ENCODE data around the gene NDUFV3. TPM values are rescaled to one million over a fixed set of nuclear protein-coding genes. Genes with fewer than 3 reads are reported as not detected.
"Not testable (repeated sequence)": the region's sequence is repeated elsewhere in the genome, so short reads cannot be mapped to it uniquely, and the experiment has no call there.

Gene NDUFV3
- total RNA-seq = 57.1 TPM

- peak; percentile 100 for DNase-seq
Measured at GRCh38 chr21:42892931-42893755, at the start of gene NDUFV3. Gene NDUFV3, plus strand, starts transcription at chr21:42893309. Its CDS starts 25 bp downstream, at chr21:42893334.

- DNase-seq = no peak
Measured at GRCh38 chr21:42844411-42845113, 48.5 kb upstream of the NDUFV3 start.

DNA sequence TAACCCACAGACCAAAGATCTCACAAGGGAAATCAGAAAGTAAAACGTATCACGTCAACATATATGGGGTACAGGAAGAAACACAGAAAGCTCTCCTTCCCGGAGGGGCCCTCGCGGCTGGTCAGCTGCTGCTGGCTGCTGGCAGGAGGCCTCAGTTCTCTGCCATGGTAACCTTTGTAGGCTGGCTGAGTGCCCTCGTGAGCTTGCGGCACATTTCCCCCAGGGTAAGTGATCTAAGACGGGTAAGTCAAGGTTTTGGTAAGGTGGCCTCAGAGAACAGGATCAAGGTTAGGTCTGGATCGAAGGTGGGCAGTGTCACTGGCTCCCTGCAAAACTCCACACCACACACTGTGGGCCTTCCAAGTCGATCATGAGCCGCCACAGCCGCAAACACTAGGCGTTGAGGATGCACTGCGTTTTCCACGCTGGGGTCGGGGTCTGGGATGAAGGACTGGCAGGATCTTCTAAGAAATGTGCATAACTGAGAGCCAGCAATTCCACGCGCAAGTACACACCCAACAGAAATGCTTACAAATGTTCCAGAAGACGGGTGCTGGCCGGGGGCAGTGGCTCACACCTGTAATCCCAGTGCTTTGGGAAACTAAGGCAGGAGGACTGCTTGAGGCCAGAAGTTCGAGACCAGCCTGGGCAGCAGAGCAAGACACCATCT is 47.7 kb upstream of the NDUFV3 start:
- DNase-seq = no peak

DNA sequence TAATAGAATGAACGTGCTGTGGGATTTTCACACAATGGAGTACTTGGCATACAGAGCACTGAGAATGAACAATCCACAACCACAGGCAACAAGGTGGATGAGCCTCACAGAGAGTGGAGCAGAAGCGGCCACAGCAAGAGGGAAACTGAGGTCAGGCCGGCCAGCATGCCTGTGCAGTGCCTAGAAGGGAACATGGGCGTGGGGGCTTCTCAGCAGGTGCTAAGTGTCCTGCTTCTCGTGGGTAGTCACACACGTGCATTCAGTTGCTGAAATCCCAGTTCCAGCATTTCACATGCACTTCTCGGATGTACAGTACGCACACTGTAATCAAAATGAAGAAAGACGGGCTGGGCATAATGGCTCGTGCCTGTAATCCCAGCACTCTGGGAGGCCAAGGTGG is 46.9 kb upstream of the NDUFV3 start:
- DNase-seq = no peak

- no peak for DNase-seq
Measured at GRCh38 chr21:42847051-42847707, 45.9 kb upstream of the NDUFV3 start.

DNA sequence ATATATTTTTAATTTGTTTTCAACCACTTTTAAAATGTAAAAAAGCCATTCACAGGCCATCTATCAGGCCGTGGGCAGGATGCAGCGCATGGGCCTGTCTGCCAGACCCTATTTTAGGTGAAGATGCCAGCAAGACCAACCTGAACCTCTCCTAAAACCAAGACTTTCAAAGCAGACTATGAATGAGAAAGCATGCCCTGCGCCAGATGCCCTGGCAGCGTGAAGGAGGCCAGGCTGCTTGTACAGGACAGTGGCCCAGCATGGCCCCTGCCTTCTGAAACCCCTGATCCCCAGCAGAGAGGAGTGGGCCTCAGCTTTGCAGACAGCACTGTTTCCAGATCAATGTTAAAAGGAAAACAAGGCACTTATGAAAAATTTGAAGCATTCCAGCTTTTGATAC is 45.4 kb upstream of the NDUFV3 start:
- no peak for DNase-seq

DNA sequence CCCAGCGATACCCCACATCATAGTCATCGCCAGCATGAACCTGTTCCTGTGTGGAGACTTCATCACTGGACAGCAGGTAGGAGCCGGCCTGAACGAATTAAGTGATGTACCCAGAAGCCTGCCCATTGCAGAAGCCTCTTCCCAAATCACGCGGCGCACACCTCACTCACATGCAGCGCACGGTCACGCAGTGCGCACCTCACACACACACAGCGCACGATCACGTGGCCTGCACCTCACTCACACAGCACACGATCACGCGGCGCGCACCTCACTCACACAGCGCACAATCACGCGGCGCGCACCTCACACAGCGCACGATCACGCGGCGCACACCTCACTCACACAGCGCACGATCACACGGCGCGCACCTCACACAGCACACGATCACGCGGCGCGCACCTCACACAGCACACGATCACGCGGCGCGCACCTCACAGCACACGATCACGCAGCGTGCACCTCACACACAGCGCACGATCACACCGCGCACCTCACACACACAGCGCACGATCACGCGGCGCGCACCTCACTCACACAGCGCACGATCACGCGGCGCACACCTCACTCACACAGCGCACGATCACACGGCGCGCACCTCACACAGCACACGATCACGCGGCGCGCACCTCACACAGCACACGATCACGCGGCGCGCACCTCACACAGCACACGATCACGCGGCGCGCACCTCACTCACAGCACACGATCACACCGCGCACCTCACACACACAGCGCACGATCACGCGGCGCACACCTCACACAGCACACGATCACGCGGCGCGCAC is 44.8 kb upstream of the NDUFV3 start:
- not testable (repeated sequence) for DNase-seq

- DNase-seq = no peak
Measured at GRCh38 chr21:42848932-42849758, 44.0 kb upstream of the NDUFV3 start.

- DNase-seq = no peak
Measured at GRCh38 chr21:42849759-42850412, 43.2 kb upstream of the NDUFV3 start.

DNA sequence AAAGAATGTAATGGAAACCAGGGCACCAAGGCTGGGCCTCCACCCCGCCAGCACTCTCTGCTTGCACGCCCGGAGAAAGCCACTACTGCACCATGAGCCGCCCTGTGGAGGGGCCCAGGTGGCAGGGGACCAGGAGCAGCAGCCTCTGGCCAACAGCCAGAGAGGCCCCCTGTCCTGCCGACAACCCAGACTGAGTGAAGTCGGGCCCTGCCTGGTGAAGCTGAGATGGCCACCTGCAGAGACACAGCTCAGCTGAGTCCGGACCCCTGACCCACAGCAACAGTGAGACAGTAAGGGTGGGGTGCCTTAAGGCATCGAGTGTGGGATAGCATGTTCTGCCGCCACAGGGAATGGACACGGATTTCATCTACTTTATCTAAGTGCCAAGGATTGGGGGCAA is 42.6 kb upstream of the NDUFV3 start:
- no peak for DNase-seq

GRCh38 chr21:42850866-42851391 is 42.2 kb upstream of the NDUFV3 start:
- no peak for DNase-seq

DNA sequence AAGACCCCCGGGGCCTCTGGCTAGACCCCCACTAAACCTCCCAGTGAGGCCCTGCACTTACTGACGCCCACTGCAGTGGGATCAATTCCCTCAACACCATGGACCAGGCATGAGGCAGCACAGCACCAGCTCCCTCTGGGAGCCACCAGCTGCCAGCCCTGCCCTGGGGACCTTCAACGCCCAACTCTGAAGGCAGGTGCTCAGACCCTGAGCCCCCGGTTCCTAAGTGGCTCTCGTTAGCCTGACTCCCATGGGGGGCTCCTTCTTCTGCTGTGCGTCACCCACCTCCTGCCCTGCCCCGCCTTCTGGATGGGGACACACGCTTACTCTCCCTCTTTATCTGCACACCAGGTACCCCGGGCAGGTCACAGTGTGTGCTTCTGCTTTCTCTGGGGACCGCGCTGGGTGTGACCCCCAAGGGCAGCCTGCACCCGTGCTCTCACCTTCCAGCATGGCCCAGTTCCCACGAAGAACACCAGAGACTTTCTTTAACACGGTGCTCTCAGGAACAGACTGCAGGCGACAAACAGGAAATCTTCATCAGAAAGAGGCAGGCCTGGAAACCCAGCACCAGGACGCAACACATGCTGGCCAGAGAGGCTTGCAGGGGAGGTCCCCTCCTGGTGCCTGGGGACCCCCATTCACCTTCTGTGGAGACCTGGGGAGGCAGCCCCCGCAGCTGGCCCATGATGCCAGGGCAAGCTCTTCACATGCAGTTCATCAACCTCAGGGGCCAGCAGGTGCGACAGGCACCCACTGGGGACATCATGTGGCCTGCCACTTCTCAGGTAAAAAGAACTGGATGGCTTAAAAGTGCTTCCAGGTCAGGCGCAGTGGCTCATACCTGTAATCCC is 41.1 kb upstream of the NDUFV3 start:
- DNase-seq = no peak

GRCh38 chr21:42852925-42853570 is 40.1 kb upstream of the NDUFV3 start:
- DNase-seq = no peak

DNA sequence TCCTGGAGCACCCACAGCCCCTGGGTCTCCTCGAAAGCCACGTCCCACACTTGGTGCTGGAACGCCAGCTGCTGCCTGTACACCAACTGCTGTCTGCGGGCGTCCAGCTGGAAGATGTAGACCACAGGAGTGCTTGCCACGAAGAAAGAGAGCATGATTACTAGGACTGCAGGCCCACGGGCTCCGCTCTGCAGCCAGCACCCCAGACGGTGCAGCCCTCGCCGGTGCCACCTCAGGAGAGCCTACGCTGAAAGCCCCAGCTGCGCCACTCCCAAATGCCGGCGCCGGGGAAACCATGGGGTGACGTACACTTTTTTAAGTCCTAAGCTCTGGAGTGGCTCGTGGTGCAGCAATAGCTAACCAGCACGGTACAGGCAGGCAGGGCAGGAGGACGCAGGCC is 39.5 kb upstream of the NDUFV3 start:
- DNase-seq = no peak

DNA sequence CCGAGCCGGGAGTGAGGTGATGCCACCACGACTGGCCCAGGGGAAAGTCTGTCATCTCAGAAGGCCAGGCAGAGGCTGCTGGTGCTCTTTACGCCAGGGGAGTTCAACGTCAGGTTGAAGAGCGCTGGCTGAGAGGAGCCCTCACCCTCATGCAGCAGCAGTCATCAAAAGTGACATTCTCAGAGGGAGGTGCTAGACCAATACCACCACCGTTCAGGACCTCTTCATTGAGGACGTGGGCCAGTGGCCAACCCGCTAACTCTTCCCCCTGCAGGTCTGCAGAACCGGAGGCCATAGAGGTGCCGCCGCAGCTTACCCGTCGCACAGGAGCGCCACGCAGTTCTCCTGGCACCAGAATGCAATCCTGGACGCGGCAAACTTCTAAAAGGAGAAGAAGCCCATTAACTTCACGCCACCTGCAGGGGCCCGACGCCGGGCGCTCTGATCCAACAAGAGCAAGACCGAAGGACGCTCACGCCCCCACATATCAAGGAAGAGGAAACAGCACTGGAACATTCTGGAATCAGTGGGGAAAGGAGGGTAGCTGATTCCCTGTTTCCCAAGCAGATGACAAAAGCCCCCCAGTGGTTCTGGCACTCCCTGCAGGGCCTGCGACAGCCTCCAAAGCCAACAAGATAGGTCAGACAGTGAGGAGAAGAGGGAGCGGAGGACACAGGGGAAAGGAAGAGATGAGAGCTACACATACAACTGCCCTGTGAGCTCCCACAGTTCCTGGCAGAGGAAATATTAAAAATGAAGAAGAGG is 38.7 kb upstream of the NDUFV3 start:
- DNase-seq = no peak

DNA sequence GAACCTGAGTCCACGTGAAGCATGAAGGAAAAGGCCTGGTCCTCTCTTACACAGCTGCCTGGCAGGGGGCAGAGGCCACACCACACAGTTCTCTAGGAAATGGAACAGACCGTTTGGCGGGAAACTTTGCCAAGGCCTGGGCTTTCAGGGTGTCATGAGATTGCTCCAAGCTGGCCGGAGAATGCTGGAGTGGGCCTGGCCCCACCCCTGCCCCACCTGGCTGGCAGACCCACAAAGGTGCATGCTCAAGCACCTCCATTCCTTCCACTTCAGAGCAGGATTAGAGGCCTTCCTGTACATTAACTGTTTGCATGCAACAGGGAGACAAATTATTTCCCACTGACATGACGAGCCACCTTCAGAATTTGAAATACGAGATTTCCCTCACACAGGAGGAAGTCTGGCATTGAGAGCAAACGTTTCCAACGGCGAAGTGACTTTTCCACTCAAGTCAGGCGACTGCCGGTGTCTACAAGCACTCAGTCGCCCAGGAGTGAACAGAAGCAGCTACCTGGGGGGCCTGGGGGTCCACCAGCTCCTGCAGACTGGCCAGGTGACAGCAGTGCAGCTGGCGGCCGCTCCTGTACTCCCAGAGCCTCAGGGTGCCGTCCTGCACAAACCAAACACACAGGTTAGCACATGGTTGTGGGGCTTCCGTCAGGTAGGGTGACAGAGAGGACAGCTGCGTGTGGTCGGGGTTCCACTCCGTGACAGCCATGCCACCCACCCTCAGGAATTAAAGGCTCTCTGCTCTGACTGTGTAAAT is 37.8 kb upstream of the NDUFV3 start:
- DNase-seq = no peak

DNA sequence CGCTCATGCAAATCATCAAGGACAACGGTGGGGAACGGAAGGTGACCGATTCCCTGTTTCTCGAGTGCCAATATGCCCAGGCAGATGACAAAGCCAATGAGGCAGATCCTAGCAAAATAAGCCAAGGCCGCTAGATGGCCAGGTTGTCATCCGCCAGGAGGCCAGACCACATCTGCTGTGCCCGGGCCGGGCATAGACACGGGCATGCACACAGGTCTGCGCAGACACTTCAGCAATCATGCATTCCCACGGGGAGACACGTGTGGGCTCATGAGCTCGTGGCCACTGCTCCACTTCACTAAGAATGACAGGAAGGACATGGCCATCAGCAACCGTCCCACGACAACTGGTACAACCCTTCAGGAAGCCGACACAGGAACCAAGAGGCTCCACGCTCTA is 37.2 kb upstream of the NDUFV3 start:
- no peak for DNase-seq

All from tongue (tissue), 2 donors.